ENCODE measurements around the gene FOXN3. TPM values are rescaled to one million over a fixed set of nuclear protein-coding genes. Genes with fewer than 3 reads are reported as not detected.

FOXN3 gene
- polyA plus RNA-seq, 2 of the 4 experiments (the other 2 are of a cell fraction) = 6.0 to 6.4 TPM

DNA sequence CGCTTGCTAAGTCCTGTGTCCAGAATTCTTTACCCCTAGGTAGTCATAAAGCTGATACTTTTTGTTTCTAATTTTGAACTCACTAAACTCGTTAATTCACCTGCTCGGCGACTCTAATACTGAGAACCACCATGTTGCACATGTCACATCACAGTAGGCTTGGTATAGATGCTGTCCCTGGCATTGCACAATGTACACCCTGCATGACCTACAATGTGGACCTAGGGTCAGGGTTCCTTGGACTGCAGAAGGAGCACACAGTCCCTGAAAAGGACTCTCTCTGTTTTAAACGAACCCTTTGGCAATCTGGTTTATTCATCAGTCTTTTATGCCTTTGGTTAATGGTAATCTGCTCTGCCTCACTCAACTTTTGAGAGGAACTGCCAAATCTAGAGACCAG lies 272.4 kb downstream of the FOXN3 start:
- Histone ChIP-seq H3K4me1 (no peaks in the 10 kb centered on the region), H3K9me3 (no peaks in the 10 kb centered on the region), H3K4me2 (no peak overlapping the region), H3K4me3 (no peak overlapping the region), H3K27ac (no peak overlapping the region)
- DNase-seq (ENCODE audit: low read depth in 1 of 2, low spot score in 1 of 2) (no peak), FAIRE-seq (no peak), ATAC-seq (no peak)
- ChIA-PET POLR2A (no interaction called here), CTCF (no interaction called here)
- TF ChIP-seq FOSL2 (IDR thresholded peaks at IDR 0.05) = no peak
- no peak for TF ChIP-seq FOSL2 (CRISPR knock-in tag; IDR thresholded peaks at IDR 0.05)
- TF ChIP-seq ZFP36 (IDR thresholded peaks at IDR 0.05; ENCODE audit: borderline replicate concordance, partially characterized antibody) = no peak
- no peak for TF ChIP-seq GATA3 (IDR thresholded peaks at IDR 0.05; ENCODE audit: borderline replicate concordance)
- no peak for TF ChIP-seq MAX (IDR thresholded peaks at IDR 0.05)
- TF ChIP-seq MYC (IDR thresholded peaks at IDR 0.05; ENCODE audit: borderline replicate concordance, low read length) = no peak
- no peak for TF ChIP-seq TFCP2L1 (CRISPR knock-in tag; IDR thresholded peaks at IDR 0.05)
- no peak for TF ChIP-seq EHMT2 (IDR thresholded peaks at IDR 0.05; ENCODE audit: low read depth)
- no peak for TF ChIP-seq KDM1A (IDR thresholded peaks at IDR 0.05; ENCODE audit: low read depth)
- no peak for TF ChIP-seq MAFK (IDR thresholded peaks at IDR 0.05; ENCODE audit: partially characterized antibody)
- no peak for TF ChIP-seq EHF (CRISPR knock-in tag; IDR thresholded peaks at IDR 0.05)
- TF ChIP-seq KDM5A (IDR thresholded peaks at IDR 0.05) = no peak
- no peak for TF ChIP-seq CHD4 (IDR thresholded peaks at IDR 0.05; ENCODE audit: borderline replicate concordance)
- TF ChIP-seq ZNF302 (CRISPR knock-in tag; IDR thresholded peaks at IDR 0.05) = no peak
- TF ChIP-seq REST (IDR thresholded peaks at IDR 0.05) = no peak
- WGBS (ENCODE audit: missing lambda C conversion rate) = 16% methylated on average over 5 of the region's 5 CpGs

- H3K4me3 ChIP-seq = no peak overlapping the region
- H3K4me1 ChIP-seq = no peaks in the 10 kb centered on the region
- H3K9me3 ChIP-seq = no peaks in the 10 kb centered on the region
- ChIA-PET CTCF (no interaction called here), POLR2A (no interaction called here)
- no peak overlapping the region for H3K27ac ChIP-seq
- FAIRE-seq = no peak
- no peak for ATAC-seq
- no peak overlapping the region for H3K4me2 ChIP-seq
- DNase-seq (ENCODE audit: low read depth in 1 of 2, low spot score in 1 of 2) = no peak
- WGBS (ENCODE audit: missing lambda C conversion rate) = 27% methylated on average over 3 of the region's 3 CpGs
- TF ChIP-seq MAFK (IDR thresholded peaks at IDR 0.05; ENCODE audit: partially characterized antibody) (no peak), BHLHE40 (IDR thresholded peaks at IDR 0.05; ENCODE audit: low read depth, low read length) (no peak), PHF8 (IDR thresholded peaks at IDR 0.05; ENCODE audit: borderline replicate concordance, low read depth) (no peak), MAZ (IDR thresholded peaks at IDR 0.05; ENCODE audit: borderline replicate concordance, low read depth, low read length) (no peak), RARB (CRISPR knock-in tag; IDR thresholded peaks at IDR 0.05) (no peak), RFX5 (IDR thresholded peaks at IDR 0.05) (no peak), FOXS1 (CRISPR knock-in tag; IDR thresholded peaks at IDR 0.05) (no peak), GATA3 (IDR thresholded peaks at IDR 0.05; ENCODE audit: borderline replicate concordance) (no peak), RCOR1 (IDR thresholded peaks at IDR 0.05; ENCODE audit: low read depth, low read length) (no peak), RNF2 (IDR thresholded peaks at IDR 0.05; ENCODE audit: borderline replicate concordance, low read depth) (no peak), NR3C1 (IDR thresholded peaks at IDR 0.05) (no peak), ZC3H11A (IDR thresholded peaks at IDR 0.05) (no peak), EHMT2 (IDR thresholded peaks at IDR 0.05; ENCODE audit: low read depth) (no peak), MYC (IDR thresholded peaks at IDR 0.05; ENCODE audit: borderline replicate concordance, low read length) (no peak), BCL3 (IDR thresholded peaks at IDR 0.05) (no peak), RAD21 (conservative IDR thresholded peaks at IDR 0.05 in 1 of 2, IDR thresholded peaks at IDR 0.05 in 1 of 2) (no peak), CTCF (IDR thresholded peaks at IDR 0.05) (no peak)
- TF ChIP-seq, protein P1, sequence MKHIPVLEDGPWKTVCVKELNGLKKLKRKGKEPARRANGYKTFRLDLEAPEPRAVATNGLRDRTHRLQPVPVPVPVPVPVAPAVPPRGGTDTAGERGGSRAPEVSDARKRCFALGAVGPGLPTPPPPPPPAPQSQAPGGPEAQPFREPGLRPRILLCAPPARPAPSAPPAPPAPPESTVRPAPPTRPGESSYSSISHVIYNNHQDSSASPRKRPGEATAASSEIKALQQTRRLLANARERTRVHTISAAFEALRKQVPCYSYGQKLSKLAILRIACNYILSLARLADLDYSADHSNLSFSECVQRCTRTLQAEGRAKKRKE (CRISPR knock-in tag; IDR thresholded peaks at IDR 0.05; ENCODE audit: low read depth) = no peak
- TF ChIP-seq, protein P2, sequence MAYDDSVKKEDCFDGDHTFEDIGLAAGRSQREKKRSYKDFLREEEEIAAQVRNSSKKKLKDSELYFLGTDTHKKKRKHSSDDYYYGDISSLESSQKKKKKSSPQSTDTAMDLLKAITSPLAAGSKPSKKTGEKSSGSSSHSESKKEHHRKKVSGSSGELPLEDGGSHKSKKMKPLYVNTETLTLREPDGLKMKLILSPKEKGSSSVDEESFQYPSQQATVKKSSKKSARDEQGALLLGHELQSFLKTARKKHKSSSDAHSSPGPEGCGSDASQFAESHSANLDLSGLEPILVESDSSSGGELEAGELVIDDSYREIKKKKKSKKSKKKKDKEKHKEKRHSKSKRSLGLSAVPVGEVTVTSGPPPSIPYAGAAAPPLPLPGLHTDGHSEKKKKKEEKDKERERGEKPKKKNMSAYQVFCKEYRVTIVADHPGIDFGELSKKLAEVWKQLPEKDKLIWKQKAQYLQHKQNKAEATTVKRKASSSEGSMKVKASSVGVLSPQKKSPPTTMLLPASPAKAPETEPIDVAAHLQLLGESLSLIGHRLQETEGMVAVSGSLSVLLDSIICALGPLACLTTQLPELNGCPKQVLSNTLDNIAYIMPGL (CRISPR knock-in tag; IDR thresholded peaks at IDR 0.05; ENCODE audit: borderline replicate concordance) = no peak
These were observed 273.0 kb downstream of the FOXN3 start for GRCh38 chr14:89144066-89144465.
